Measurements from ENCODE around the gene FBN1. TPM values are rescaled to one million over a fixed set of nuclear protein-coding genes. Genes with fewer than 3 reads are reported as not detected.

FBN1 gene
- total and polyA plus RNA-seq, 2 donors (not counting 3 experiments of a cell fraction or from before 2014, with no cell fraction given) = 107 to 111 TPM

GRCh38 chr15:48560321-48561051 is 85.0 kb downstream of the FBN1 start:
- no peak overlapping the region for H3K9ac ChIP-seq (replicated peaks; ENCODE audit: extremely low read depth, insufficient read depth, low read length)
- dilution Hi-C loops (cut with MboI; ENCODE audit: extremely low pct_ligation_motif_present, low sequenced_read_pairs) = no loop called here

More at GRCh38 chr15:48560321-48561051, 85.0 kb downstream of the FBN1 start:
- Histone ChIP-seq H3K9me1 (replicated peaks; ENCODE audit: control insufficient read depth, extremely low read depth, insufficient read depth, low read length) (no peaks in the 10 kb centered on the region), H3K9me3 (replicated peaks; ENCODE audit: control insufficient read depth, insufficient read depth, low read length) (no peaks in the 10 kb centered on the region), H3K4me1 (ENCODE audit: control insufficient read depth, extremely low read depth, insufficient read depth, low read length) (peaks cover 21% of the 10 kb centered on the region), H3K36me3 (ENCODE audit: control insufficient read depth in 2 of 2, extremely low read depth in 1 of 2, insufficient read depth in 2 of 2, low read length in 2 of 2) (no peaks in the 10 kb centered on the region), H2AFZ (ENCODE audit: low read depth, low read length) (no peak overlapping the region), H3K4me2 (ENCODE audit: insufficient read depth, low read length) (no peak overlapping the region), H3K79me2 (ENCODE audit: control insufficient read depth, insufficient read depth, low read length) (no peaks in the 10 kb centered on the region), H3K27ac (ENCODE audit: insufficient read depth, low read depth, low read length) (no peak overlapping the region), H3K27me3 (ENCODE audit: control insufficient read depth in 2 of 2, insufficient read depth in 2 of 2, low read length in 2 of 2) (no peaks in the 10 kb centered on the region), H3K4me3 (replicated peaks in 1 of 3; ENCODE audit: insufficient read depth in 1 of 3, low read depth in 1 of 3, low read length in 3 of 3) (no peak overlapping the region), H4K20me1 (replicated peaks; ENCODE audit: control insufficient read depth, extremely low read depth, insufficient read depth, low read length) (no peaks in the 10 kb centered on the region)
- ChIA-PET CTCF (interaction anchor here (0.6 to 1.6 kb wide), 3 partner anchors 19 to 240 kb away, joined by 3 to 4 read pairs (median 4); no protein-coding TSS in a partner anchor), POLR2A (no interaction called here)
- BruUV-seq (replicated peaks) = no TSS peak
- intact Hi-C loops (cut with micrococcal nuclease) = no loop called here
- TF ChIP-seq EZH2 (IDR thresholded peaks at IDR 0.05; ENCODE audit: borderline replicate concordance, low read depth, low read length, severe bottlenecking) (no peak), MYC (IDR thresholded peaks at IDR 0.05; ENCODE audit: low read depth, low read length) (no peak), POLR2A (IDR thresholded peaks at IDR 0.05; ENCODE audit: low read depth, low read length) (no peak), MAX (IDR thresholded peaks at IDR 0.05; ENCODE audit: insufficient read depth, insufficient read length) (no peak), FOS (IDR thresholded peaks at IDR 0.05; ENCODE audit: borderline replicate concordance, insufficient read depth, low read length) (no peak), GATA2 (IDR thresholded peaks at IDR 0.05; ENCODE audit: insufficient read depth, insufficient read length, low read depth, low read length) (no peak), JUN (IDR thresholded peaks at IDR 0.05; ENCODE audit: borderline replicate concordance, insufficient read depth, insufficient read length, low read depth) (no peak), CTCF (IDR thresholded peaks at IDR 0.05; ENCODE audit: extremely low read depth in 1 of 2, insufficient read depth in 1 of 2, low read depth in 1 of 2, low read length in 2 of 2) (no peak), POLR2AphosphoS5 (IDR thresholded peaks at IDR 0.05; ENCODE audit: insufficient read depth, low read depth, low read length) (no peak)
- FAIRE-seq (no peak), DNase-seq (ENCODE audit: low read depth, low spot score) (peak; percentile 77)

Measured in endothelial cell of umbilical vein (primary cell).